ENCODE data around the gene FBXW8. TPM values are rescaled to one million over a fixed set of nuclear protein-coding genes. Genes with fewer than 3 reads are reported as not detected.
A peak's percentile ranks its signal among the peaks of the same experiment; 100 is the strongest.

The FBXW8 gene
- total and polyA plus RNA-seq, 2 donors (not counting 1 experiment from before 2014, with no cell fraction given): 11.7 to 20.9 TPM

DNA sequence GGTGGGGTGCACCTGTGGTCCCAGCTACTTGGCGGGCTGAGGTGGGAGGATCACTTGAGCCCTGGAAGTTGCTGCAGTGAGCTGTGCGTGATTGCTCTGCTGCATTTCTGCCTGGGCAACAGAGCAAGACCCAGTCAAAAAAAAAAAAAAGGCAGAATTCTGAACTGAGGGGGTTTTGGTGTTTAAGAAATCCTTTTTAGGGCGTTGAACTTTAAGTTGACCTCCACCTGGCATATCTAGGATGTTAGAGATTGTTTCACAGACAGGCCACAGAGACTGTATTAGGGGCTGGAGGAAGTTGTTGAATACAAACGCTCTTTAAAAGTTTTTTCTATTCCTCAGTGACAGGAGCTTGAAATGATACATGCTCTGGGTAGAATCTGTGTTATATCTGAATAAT lies 60.5 kb downstream of the FBXW8 start:
- Histone ChIP-seq H3K9ac (ENCODE audit: insufficient read depth, low read length) (no peak overlapping the region), H3K4me3 (replicated peaks in 1 of 4; ENCODE audit: control extremely low read depth in 1 of 4, insufficient read depth in 1 of 4, low read depth in 3 of 4, low read length in 4 of 4) (no peak overlapping the region), H4K20me1 (ENCODE audit: control insufficient read depth, extremely low read depth, insufficient read depth, low read length) (no peaks in the 10 kb centered on the region), H3K4me1 (ENCODE audit: control insufficient read depth, extremely low read depth, insufficient read depth, low read length) (no peaks in the 10 kb centered on the region), H3K4me2 (ENCODE audit: extremely low read depth, insufficient read depth, low read length) (no peak overlapping the region), H3K36me3 (ENCODE audit: control insufficient read depth, insufficient read depth, low read length) (peaks cover 4% of the 10 kb centered on the region), H2AFZ (ENCODE audit: low read length) (no peak overlapping the region), H3K79me2 (ENCODE audit: control insufficient read depth, insufficient read depth, low read length) (no peaks in the 10 kb centered on the region), H3K9me3 (ENCODE audit: control insufficient read depth, insufficient read depth, low read depth, low read length) (no peaks in the 10 kb centered on the region), H3K27me3 (ENCODE audit: control insufficient read depth, insufficient read depth, low read length) (no peaks in the 10 kb centered on the region), H3K27ac (ENCODE audit: insufficient read depth, low read length) (no peak overlapping the region)
- TF ChIP-seq, protein P1, sequence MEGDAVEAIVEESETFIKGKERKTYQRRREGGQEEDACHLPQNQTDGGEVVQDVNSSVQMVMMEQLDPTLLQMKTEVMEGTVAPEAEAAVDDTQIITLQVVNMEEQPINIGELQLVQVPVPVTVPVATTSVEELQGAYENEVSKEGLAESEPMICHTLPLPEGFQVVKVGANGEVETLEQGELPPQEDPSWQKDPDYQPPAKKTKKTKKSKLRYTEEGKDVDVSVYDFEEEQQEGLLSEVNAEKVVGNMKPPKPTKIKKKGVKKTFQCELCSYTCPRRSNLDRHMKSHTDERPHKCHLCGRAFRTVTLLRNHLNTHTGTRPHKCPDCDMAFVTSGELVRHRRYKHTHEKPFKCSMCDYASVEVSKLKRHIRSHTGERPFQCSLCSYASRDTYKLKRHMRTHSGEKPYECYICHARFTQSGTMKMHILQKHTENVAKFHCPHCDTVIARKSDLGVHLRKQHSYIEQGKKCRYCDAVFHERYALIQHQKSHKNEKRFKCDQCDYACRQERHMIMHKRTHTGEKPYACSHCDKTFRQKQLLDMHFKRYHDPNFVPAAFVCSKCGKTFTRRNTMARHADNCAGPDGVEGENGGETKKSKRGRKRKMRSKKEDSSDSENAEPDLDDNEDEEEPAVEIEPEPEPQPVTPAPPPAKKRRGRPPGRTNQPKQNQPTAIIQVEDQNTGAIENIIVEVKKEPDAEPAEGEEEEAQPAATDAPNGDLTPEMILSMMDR (conservative IDR thresholded peaks at IDR 0.05 in 1 of 2, IDR thresholded peaks at IDR 0.05 in 1 of 2; ENCODE audit: low read depth in 1 of 2, low read length in 2 of 2): no peak
- DNase-seq (ENCODE audit: low read depth in 2 of 2): no peak

DNA sequence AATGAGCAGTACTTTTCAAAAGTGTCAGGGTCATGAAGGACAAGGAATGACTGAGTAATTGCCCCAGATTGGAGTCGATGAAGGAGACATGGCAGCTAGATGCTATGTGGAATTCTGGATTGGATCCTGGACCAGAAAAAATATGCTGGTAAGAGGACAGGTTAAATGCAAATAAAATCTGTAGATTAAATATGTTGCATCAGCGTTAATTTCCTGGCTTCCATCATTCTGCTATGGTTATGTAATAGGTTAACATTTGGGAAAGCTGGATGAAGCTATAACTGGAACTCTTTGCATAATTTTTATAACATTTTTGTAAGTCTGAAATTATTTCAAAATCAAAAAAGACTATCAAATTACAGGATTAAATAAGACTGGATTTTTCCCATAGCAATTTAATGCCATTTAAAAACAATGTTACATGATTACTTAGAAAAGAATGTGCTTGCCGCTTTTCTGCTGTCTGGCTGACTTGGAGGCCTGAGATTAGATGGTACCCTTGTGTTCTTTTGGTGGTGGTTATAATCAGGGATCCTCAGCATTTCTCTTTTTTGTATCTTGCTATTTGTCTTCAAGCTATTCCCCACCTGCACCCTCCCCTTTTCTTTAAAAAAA lies 65.1 kb downstream of the FBXW8 start:
- Histone ChIP-seq H3K27ac (ENCODE audit: insufficient read depth, low read length) (no peak overlapping the region), H3K9ac (ENCODE audit: insufficient read depth, low read length) (no peak overlapping the region), H3K4me3 (replicated peaks in 1 of 4; ENCODE audit: control extremely low read depth in 1 of 4, insufficient read depth in 1 of 4, low read depth in 3 of 4, low read length in 4 of 4) (no peak overlapping the region), H4K20me1 (ENCODE audit: control insufficient read depth, extremely low read depth, insufficient read depth, low read length) (no peaks in the 10 kb centered on the region), H3K27me3 (ENCODE audit: control insufficient read depth, insufficient read depth, low read length) (no peaks in the 10 kb centered on the region), H3K36me3 (ENCODE audit: control insufficient read depth, insufficient read depth, low read length) (no peaks in the 10 kb centered on the region), H3K4me2 (ENCODE audit: extremely low read depth, insufficient read depth, low read length) (no peak overlapping the region), H2AFZ (ENCODE audit: low read length) (no peak overlapping the region), H3K9me3 (ENCODE audit: control insufficient read depth, insufficient read depth, low read depth, low read length) (no peaks in the 10 kb centered on the region), H3K4me1 (ENCODE audit: control insufficient read depth, extremely low read depth, insufficient read depth, low read length) (no peaks in the 10 kb centered on the region), H3K79me2 (ENCODE audit: control insufficient read depth, insufficient read depth, low read length) (no peaks in the 10 kb centered on the region)
- DNase-seq (ENCODE audit: low read depth in 2 of 2): peak; percentile 34 to 57
- TF ChIP-seq EZH2 (IDR thresholded peaks at IDR 0.05; ENCODE audit: low read length, missing control alignments): no peak
- TF ChIP-seq, protein P1 (conservative IDR thresholded peaks at IDR 0.05 in 1 of 2, IDR thresholded peaks at IDR 0.05 in 1 of 2; ENCODE audit: low read depth in 1 of 2, low read length in 2 of 2): no peak

DNA sequence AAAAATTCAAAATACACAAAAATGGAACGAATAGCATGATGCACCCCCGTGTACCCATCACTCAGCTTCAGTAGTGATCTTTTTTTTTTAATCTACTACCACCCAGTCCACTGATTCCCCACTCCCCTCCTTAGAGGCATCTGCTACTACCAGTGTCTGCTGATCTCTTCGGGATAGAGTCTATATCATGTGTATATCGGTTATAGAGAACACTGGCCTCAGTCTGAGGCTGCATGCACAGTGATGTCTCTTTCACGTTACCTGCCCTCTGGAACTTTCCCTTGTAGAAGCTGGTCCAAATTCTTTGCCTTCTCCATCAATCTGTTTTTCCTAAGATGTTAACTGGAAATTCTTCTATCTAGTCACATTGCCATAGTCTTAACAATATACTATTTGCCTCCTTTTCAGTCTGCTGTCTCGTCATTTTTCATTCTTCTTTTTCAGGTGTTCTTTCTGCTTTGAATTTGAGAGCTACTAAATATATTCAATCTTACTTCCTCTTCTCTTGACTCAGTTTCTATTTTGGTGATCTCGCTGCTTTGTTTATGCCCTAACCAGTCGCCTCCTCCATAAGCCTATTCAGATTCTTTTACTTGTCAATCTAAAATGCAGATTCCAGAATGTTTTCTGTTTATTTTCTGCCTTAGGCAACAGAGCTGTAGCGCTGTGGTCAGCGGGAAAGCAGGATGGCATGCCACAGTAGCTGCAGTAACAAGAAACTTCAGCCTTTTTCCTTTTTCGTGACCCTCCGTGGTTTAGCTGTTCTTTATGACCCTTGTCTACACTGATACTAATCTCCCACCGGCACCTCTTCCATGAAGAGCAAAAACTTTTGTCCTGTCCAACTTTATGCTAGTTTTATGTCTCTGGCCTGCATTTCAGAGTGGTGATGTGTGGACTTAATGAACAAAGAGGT lies 67.0 kb downstream of the FBXW8 start:
- no peak overlapping the region for H3K4me2 ChIP-seq (ENCODE audit: extremely low read depth, insufficient read depth, low read length)
- no peak for TF ChIP-seq EZH2 (IDR thresholded peaks at IDR 0.05; ENCODE audit: low read length, missing control alignments)
- TF ChIP-seq, protein P1 (conservative IDR thresholded peaks at IDR 0.05 in 1 of 2, IDR thresholded peaks at IDR 0.05 in 1 of 2; ENCODE audit: low read depth in 1 of 2, low read length in 2 of 2): no peak
- no peak overlapping the region for H2AFZ ChIP-seq (ENCODE audit: low read length)
- no peaks in the 10 kb centered on the region for H3K36me3 ChIP-seq (ENCODE audit: control insufficient read depth, insufficient read depth, low read length)
- no peak for DNase-seq (ENCODE audit: low read depth in 2 of 2)
- H3K27me3 ChIP-seq (ENCODE audit: control insufficient read depth, insufficient read depth, low read length): no peaks in the 10 kb centered on the region
- H3K4me1 ChIP-seq (ENCODE audit: control insufficient read depth, extremely low read depth, insufficient read depth, low read length): no peaks in the 10 kb centered on the region
- no peaks in the 10 kb centered on the region for H3K79me2 ChIP-seq (ENCODE audit: control insufficient read depth, insufficient read depth, low read length)
- H3K27ac ChIP-seq (ENCODE audit: insufficient read depth, low read length): no peak overlapping the region
- H3K9ac ChIP-seq (ENCODE audit: insufficient read depth, low read length): no peak overlapping the region
- no peak overlapping the region for H3K4me3 ChIP-seq (replicated peaks in 1 of 4; ENCODE audit: control extremely low read depth in 1 of 4, insufficient read depth in 1 of 4, low read depth in 3 of 4, low read length in 4 of 4)
- H4K20me1 ChIP-seq (ENCODE audit: control insufficient read depth, extremely low read depth, insufficient read depth, low read length): no peaks in the 10 kb centered on the region
- no peaks in the 10 kb centered on the region for H3K9me3 ChIP-seq (ENCODE audit: control insufficient read depth, insufficient read depth, low read depth, low read length)
